WTC11 (cell line): ENCODE measurements around the gene LUM. TPM values are rescaled to one million over a fixed set of nuclear protein-coding genes. Genes with fewer than 3 reads are reported as not detected.

Experiments
- ATAC-seq: fragments of 200-7000 bp; cut with Tn5 transposase; 2 replicates; pipeline ENCODE4 v1.10.0; 2021; ENCODE audit warnings: mild to moderate bottlenecking, moderate library complexity
- CTCF ChIA-PET: fragments of 300-600 bp; sonication (Branson Sonifier 250); formaldehyde crosslinking; loops from one replicate; lab custom pipeline; 2021; ENCODE audit warnings: antibody characterized with exemption; lab: Charles Lee
- POLR2A ChIA-PET: fragments of 350-600 bp; sonication (Branson Sonifier 250); formaldehyde crosslinking; loops from one replicate; lab custom pipeline; 2021; ENCODE audit warnings: antibody characterized with exemption; lab: Charles Lee
- DNase-seq: peaks from one replicate; pipeline ENCODE4 v3.0.0; 2021; ENCODE audit warnings: low spot score
- H3K27ac Mint-ChIP-seq: 2 replicates; pipeline ENCODE4 v1.8.0; 2021; ENCODE audit warnings: mixed read lengths
- H3K27me3 Mint-ChIP-seq: 2 replicates; pipeline ENCODE4 v1.8.0; 2021; ENCODE audit warnings: low read depth, mild to moderate bottlenecking, moderate library complexity, mixed read lengths
- H3K36me3 Mint-ChIP-seq: 2 replicates; pipeline ENCODE4 v1.8.0; 2021; ENCODE audit warnings: mixed read lengths
- H3K4me1 Mint-ChIP-seq: 2 replicates; pipeline ENCODE4 v1.8.0; 2022; ENCODE audit warnings: mixed read lengths
- H3K4me3 Mint-ChIP-seq: 2 replicates; pipeline ENCODE4 v1.8.0; 2021; ENCODE audit warnings: mild to moderate bottlenecking, moderate library complexity, mixed read lengths
- H3K9me3 Mint-ChIP-seq: 2 replicates; pipeline ENCODE4 v1.8.0; 2021; ENCODE audit warnings: mixed read lengths
- AR ChIP-seq: fragments of 250-450 bp; sonication (Bioruptor Pico); IDR thresholded peaks from 2 replicates; pipeline ENCODE4 v1.9.0; 2021; ENCODE audit warnings: mild to moderate bottlenecking
- CREB1 ChIP-seq: sonication (generic); formaldehyde crosslinking; IDR thresholded peaks from 2 replicates; pipeline ENCODE4 v1.8.0; 2023; ENCODE audit warnings: mild to moderate bottlenecking, missing genetic modification reagents
- ELF4 ChIP-seq: sonication (generic); formaldehyde crosslinking; IDR thresholded peaks from 2 replicates; pipeline ENCODE4 v1.8.1; 2022; ENCODE audit warnings: low read depth, mild to moderate bottlenecking, moderate library complexity, missing genetic modification reagents
- ESRRA ChIP-seq: sonication (generic); formaldehyde crosslinking; IDR thresholded peaks from 2 replicates; pipeline ENCODE4 v1.8.1; 2022; ENCODE audit warnings: mild to moderate bottlenecking, missing genetic modification reagents, borderline replicate concordance
- HMGA2 ChIP-seq: fragments of 250-450 bp; sonication (Bioruptor Pico); IDR thresholded peaks from 2 replicates; pipeline ENCODE4 v1.4.0; 2021; ENCODE audit warnings: mild to moderate bottlenecking, moderate library complexity
- JUN ChIP-seq: sonication (generic); formaldehyde crosslinking; IDR thresholded peaks from 2 replicates; pipeline ENCODE4 v1.8.0; 2023; ENCODE audit warnings: mild to moderate bottlenecking, missing genetic modification reagents
- NFE2L1 ChIP-seq: sonication (generic); formaldehyde crosslinking; IDR thresholded peaks from 2 replicates; pipeline ENCODE4 v1.8.1; 2023; ENCODE audit warnings: missing genetic modification reagents
- NR2C2 ChIP-seq: sonication (generic); formaldehyde crosslinking; IDR thresholded peaks from 2 replicates; pipeline ENCODE4 v1.8.0; 2022; ENCODE audit warnings: mild to moderate bottlenecking, missing genetic modification reagents
- PRDM15 ChIP-seq: sonication (generic); formaldehyde crosslinking; IDR thresholded peaks from 2 replicates; pipeline ENCODE4 v1.8.0; 2022; ENCODE audit warnings: missing genetic modification reagents
- SMAD3 ChIP-seq: sonication (generic); formaldehyde crosslinking; IDR thresholded peaks from 2 replicates; pipeline ENCODE4 v1.8.0; 2022; ENCODE audit warnings: missing genetic modification reagents, mild to moderate bottlenecking, borderline replicate concordance
- SOX15 ChIP-seq: fragments of 250-450 bp; sonication (Bioruptor Pico); IDR thresholded peaks from 2 replicates; pipeline ENCODE4 v1.9.0; 2021; ENCODE audit warnings: mild to moderate bottlenecking
- SP1 ChIP-seq: sonication (generic); formaldehyde crosslinking; conservative IDR thresholded peaks from 2 replicates; pipeline ENCODE4 v1.8.1; 2022; ENCODE audit warnings: missing genetic modification reagents
- TEAD1 ChIP-seq: sonication (generic); formaldehyde crosslinking; IDR thresholded peaks from 2 replicates; pipeline ENCODE4 v1.8.0; 2022; ENCODE audit warnings: mild to moderate bottlenecking, missing genetic modification reagents
- ZNF121 ChIP-seq: sonication (generic); formaldehyde crosslinking; IDR thresholded peaks from 2 replicates; pipeline ENCODE4 v1.8.0; 2023; ENCODE audit warnings: missing genetic modification reagents
- ZNF219 ChIP-seq: sonication (generic); formaldehyde crosslinking; IDR thresholded peaks from 2 replicates; pipeline ENCODE4 v1.8.0; 2023; ENCODE audit warnings: missing genetic modification reagents, mild to moderate bottlenecking, borderline replicate concordance
- ZNF263 ChIP-seq: sonication (generic); formaldehyde crosslinking; IDR thresholded peaks from 2 replicates; pipeline ENCODE4 v1.8.1; 2022; ENCODE audit warnings: low read depth, mild to moderate bottlenecking, moderate library complexity, missing genetic modification reagents
- ZNF317 ChIP-seq: sonication (generic); formaldehyde crosslinking; IDR thresholded peaks from 2 replicates; pipeline ENCODE4 v1.8.1; 2023; ENCODE audit warnings: low read depth, mild to moderate bottlenecking, moderate library complexity, missing genetic modification reagents, borderline replicate concordance
- ZNF532 ChIP-seq: fragments of 250-450 bp; sonication (Bioruptor Pico); IDR thresholded peaks from 2 replicates; pipeline ENCODE4 v1.9.0; 2021; ENCODE audit warnings: mild to moderate bottlenecking, borderline replicate concordance
- total RNA-seq: library from RNA; stranded (reverse); gene quantifications from 3 replicates; pipeline ENCODE4 v1.2.3, GENCODE V29; 2021
- TF ChIP-seq, protein P1 (sequence below): sonication (generic); formaldehyde crosslinking; IDR thresholded peaks from 2 replicates; pipeline ENCODE4 v1.8.0; 2022; ENCODE audit warnings: mild to moderate bottlenecking, missing genetic modification reagents
- TF ChIP-seq, protein P2 (sequence below): fragments of 200-600 bp; IDR thresholded peaks from 2 replicates; pipeline ENCODE4 v1.8.0; 2022; ENCODE audit warnings: antibody characterized with exemption
- TF ChIP-seq, protein P3 (sequence below): fragments of 250-450 bp; sonication (Bioruptor Pico); IDR thresholded peaks from 2 replicates; pipeline ENCODE4 v2.1.2; 2022; ENCODE audit warnings: mild to moderate bottlenecking, moderate library complexity
- TF ChIP-seq, protein P4 (sequence below): sonication (generic); formaldehyde crosslinking; conservative IDR thresholded peaks from 2 replicates; pipeline ENCODE4 v1.8.1; 2022; ENCODE audit warnings: mild to moderate bottlenecking, missing genetic modification reagents

Gene LUM
- total RNA-seq, 1 experiment from 2014 or later: 0.28 TPM

GRCh38 chr12:91099341-91099740 lies 12.0 kb downstream of the LUM start:
- ATAC-seq (no peak), DNase-seq (no peak)
- no peak overlapping the region for H3K27ac Mint-ChIP-seq
- CTCF ChIA-PET: no interaction called here
- no peak for TF ChIP-seq ZNF317 (CRISPR knock-in tag)
- TF ChIP-seq SOX15 (CRISPR knock-in tag): no peak
- no peak for TF ChIP-seq ESRRA (CRISPR knock-in tag)
- no peak for TF ChIP-seq ZNF263 (CRISPR knock-in tag)
- TF ChIP-seq SMAD3 (CRISPR knock-in tag): no peak
- TF ChIP-seq SP1: no peak
- no peak for TF ChIP-seq ZNF219 (CRISPR knock-in tag)
- TF ChIP-seq, protein P1, sequence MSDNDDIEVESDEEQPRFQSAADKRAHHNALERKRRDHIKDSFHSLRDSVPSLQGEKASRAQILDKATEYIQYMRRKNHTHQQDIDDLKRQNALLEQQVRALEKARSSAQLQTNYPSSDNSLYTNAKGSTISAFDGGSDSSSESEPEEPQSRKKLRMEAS (CRISPR knock-in tag): no peak
- TF ChIP-seq, all 79 proteins: peak for 0
- H3K27me3 Mint-ChIP-seq: no peaks in the 10 kb centered on the region; the same call in 1 of the 2 replicates
- no peak overlapping the region for H3K4me3 Mint-ChIP-seq
- no peaks in the 10 kb centered on the region for H3K4me1 Mint-ChIP-seq
- no peaks in the 10 kb centered on the region for H3K36me3 Mint-ChIP-seq
- POLR2A ChIA-PET: no interaction called here
- peaks cover 3% of the 10 kb centered on the region; the same call in 1 of the 2 replicates for H3K9me3 Mint-ChIP-seq

- TF ChIP-seq PRDM15 (CRISPR knock-in tag) (no peak), JUN (CRISPR knock-in tag) (no peak), ZNF121 (CRISPR knock-in tag) (no peak), TEAD1 (CRISPR knock-in tag) (no peak), NR2C2 (CRISPR knock-in tag) (no peak), CREB1 (CRISPR knock-in tag) (no peak), ZNF532 (CRISPR knock-in tag) (no peak), ELF4 (CRISPR knock-in tag) (no peak), HMGA2 (CRISPR knock-in tag) (no peak), AR (CRISPR knock-in tag) (no peak), NFE2L1 (CRISPR knock-in tag) (no peak)
- TF ChIP-seq, protein P2, sequence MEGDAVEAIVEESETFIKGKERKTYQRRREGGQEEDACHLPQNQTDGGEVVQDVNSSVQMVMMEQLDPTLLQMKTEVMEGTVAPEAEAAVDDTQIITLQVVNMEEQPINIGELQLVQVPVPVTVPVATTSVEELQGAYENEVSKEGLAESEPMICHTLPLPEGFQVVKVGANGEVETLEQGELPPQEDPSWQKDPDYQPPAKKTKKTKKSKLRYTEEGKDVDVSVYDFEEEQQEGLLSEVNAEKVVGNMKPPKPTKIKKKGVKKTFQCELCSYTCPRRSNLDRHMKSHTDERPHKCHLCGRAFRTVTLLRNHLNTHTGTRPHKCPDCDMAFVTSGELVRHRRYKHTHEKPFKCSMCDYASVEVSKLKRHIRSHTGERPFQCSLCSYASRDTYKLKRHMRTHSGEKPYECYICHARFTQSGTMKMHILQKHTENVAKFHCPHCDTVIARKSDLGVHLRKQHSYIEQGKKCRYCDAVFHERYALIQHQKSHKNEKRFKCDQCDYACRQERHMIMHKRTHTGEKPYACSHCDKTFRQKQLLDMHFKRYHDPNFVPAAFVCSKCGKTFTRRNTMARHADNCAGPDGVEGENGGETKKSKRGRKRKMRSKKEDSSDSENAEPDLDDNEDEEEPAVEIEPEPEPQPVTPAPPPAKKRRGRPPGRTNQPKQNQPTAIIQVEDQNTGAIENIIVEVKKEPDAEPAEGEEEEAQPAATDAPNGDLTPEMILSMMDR: no peak
- TF ChIP-seq, protein P3, sequence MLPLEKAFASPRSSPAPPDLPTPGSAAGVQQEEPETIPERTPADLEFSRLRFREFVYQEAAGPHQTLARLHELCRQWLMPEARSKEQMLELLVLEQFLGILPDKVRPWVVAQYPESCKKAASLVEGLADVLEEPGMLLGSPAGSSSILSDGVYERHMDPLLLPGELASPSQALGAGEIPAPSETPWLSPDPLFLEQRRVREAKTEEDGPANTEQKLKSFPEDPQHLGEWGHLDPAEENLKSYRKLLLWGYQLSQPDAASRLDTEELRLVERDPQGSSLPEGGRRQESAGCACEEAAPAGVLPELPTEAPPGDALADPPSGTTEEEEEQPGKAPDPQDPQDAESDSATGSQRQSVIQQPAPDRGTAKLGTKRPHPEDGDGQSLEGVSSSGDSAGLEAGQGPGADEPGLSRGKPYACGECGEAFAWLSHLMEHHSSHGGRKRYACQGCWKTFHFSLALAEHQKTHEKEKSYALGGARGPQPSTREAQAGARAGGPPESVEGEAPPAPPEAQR (CRISPR knock-in tag): no peak
- TF ChIP-seq, protein P4, sequence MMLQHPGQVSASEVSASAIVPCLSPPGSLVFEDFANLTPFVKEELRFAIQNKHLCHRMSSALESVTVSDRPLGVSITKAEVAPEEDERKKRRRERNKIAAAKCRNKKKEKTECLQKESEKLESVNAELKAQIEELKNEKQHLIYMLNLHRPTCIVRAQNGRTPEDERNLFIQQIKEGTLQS (CRISPR knock-in tag): no peak
- TF ChIP-seq, all 79 proteins: peak for 0
- Mint-ChIP-seq H3K36me3 (no peaks in the 10 kb centered on the region), H3K27me3 (no peaks in the 10 kb centered on the region; the same call in 1 of the 2 replicates), H3K4me1 (no peaks in the 10 kb centered on the region), H3K9me3 (peaks cover 3% of the 10 kb centered on the region; the same call in 1 of the 2 replicates), H3K27ac (no peak overlapping the region), H3K4me3 (no peak overlapping the region)
- CTCF ChIA-PET: no interaction called here
- ATAC-seq (no peak), DNase-seq (no peak)
- POLR2A ChIA-PET: no interaction called here
Observed at GRCh38 chr12:91098941-91099340, 12.4 kb downstream of the LUM start.
